HEK293 (cell line): Measurements from ENCODE around the gene RAB9A.

Experiments used
- CTCF ChIA-PET: fragments of 350-600 bp; formaldehyde crosslinking; extraction: SDS; loops from one replicate; lab custom pipeline; 2021; ENCODE audit warnings: antibody characterized with exemption; lab: Yijun Ruan, JAX
- POLR2A ChIA-PET: fragments of 300-600 bp; formaldehyde crosslinking; extraction: SDS; loops from one replicate; lab custom pipeline; 2020; ENCODE audit warnings: antibody characterized with exemption, inconsistent platforms; lab: Yijun Ruan, JAX
- H3K27ac ChIP-seq: fragments of 200-500 bp; sonication (Bioruptor generic); 2 replicates; pipeline ENCODE4 v1.5.1; 2014; ENCODE audit warnings: low read depth, low read length, control low read depth, inconsistent platforms; ENCODE audit errors: extremely low read depth
- H3K36me3 ChIP-seq, 2 experiments: fragments of 200-500 bp in 1 of 2; sonication (Bioruptor generic) in 1 of 2; 1 replicate in 1 of 2; 2 replicates in 1 of 2; pipeline ENCODE4 v1.5.1; 2014 to 2017; ENCODE audit warnings: inconsistent platforms in 2 of 2, low read length in 2 of 2; ENCODE audit not compliant: control insufficient read depth in 2 of 2, insufficient read depth in 1 of 2
- H3K4me1 ChIP-seq: fragments of 200-500 bp; sonication (Bioruptor generic); 2 replicates; pipeline ENCODE4 v1.5.1; 2014; ENCODE audit warnings: mild to moderate bottlenecking, low read length, inconsistent platforms; ENCODE audit not compliant: control insufficient read depth, insufficient read depth
- H3K4me3 ChIP-seq: 2 replicates; pipeline ENCODE4 v1.5.1; 2011; ENCODE audit warnings: low read depth, mild to moderate bottlenecking, control low read depth, low read length, moderate library complexity
- H3K9me3 ChIP-seq: fragments of 200-500 bp; sonication (Bioruptor generic); 2 replicates; pipeline ENCODE4 v1.5.1; 2014; ENCODE audit warnings: low read depth, low read length, inconsistent platforms; ENCODE audit not compliant: control insufficient read depth, insufficient read depth
- EGR2 ChIP-seq: fragments of 450-650 bp; formaldehyde crosslinking; IDR thresholded peaks from 2 replicates; pipeline ENCODE4 v1.5.1; 2016; ENCODE audit warnings: low read depth, missing biosample characterization, missing genetic modification characterization
- KLF1 ChIP-seq: fragments of 450-650 bp; formaldehyde crosslinking; IDR thresholded peaks from 2 replicates; pipeline ENCODE4 v1.5.1; 2016; ENCODE audit warnings: missing biosample characterization, missing genetic modification characterization
- MZF1 ChIP-seq: fragments of 450-650 bp; formaldehyde crosslinking; IDR thresholded peaks from 2 replicates; pipeline ENCODE4 v1.5.1; 2017; ENCODE audit warnings: missing biosample characterization, missing genetic modification characterization, borderline replicate concordance
- OSR2 ChIP-seq: fragments of 450-650 bp; formaldehyde crosslinking; IDR thresholded peaks from 2 replicates; pipeline ENCODE4 v1.5.1; 2016; ENCODE audit warnings: missing biosample characterization, missing genetic modification characterization
- PRDM10 ChIP-seq: fragments of 450-650 bp; formaldehyde crosslinking; IDR thresholded peaks from 2 replicates; pipeline ENCODE4 v1.5.1; 2016; ENCODE audit warnings: missing biosample characterization, missing genetic modification characterization
- PRDM6 ChIP-seq: fragments of 450-650 bp; formaldehyde crosslinking; IDR thresholded peaks from 2 replicates; pipeline ENCODE4 v1.5.1; 2017; ENCODE audit warnings: missing biosample characterization, missing genetic modification characterization
- REPIN1 ChIP-seq: fragments of 450-650 bp; formaldehyde crosslinking; IDR thresholded peaks from 2 replicates; pipeline ENCODE4 v1.5.1; 2017; ENCODE audit warnings: missing biosample characterization, missing genetic modification characterization, low read depth
- ZBTB11 ChIP-seq: fragments of 450-650 bp; formaldehyde crosslinking; conservative IDR thresholded peaks from 2 replicates; pipeline ENCODE4 v1.5.1; 2016; ENCODE audit warnings: low read depth, missing biosample characterization, missing genetic modification characterization
- ZFHX2 ChIP-seq: fragments of 450-650 bp; formaldehyde crosslinking; conservative IDR thresholded peaks from 2 replicates; pipeline ENCODE4 v1.5.1; 2016; ENCODE audit warnings: missing biosample characterization, missing genetic modification characterization
- ZNF112 ChIP-seq: fragments of 450-650 bp; formaldehyde crosslinking; IDR thresholded peaks from 2 replicates; pipeline ENCODE4 v1.5.0; 2017; ENCODE audit warnings: missing biosample characterization, missing genetic modification characterization
- ZNF280C ChIP-seq: fragments of 450-650 bp; formaldehyde crosslinking; IDR thresholded peaks from 2 replicates; pipeline ENCODE4 v1.5.1; 2016; ENCODE audit warnings: missing biosample characterization, missing genetic modification characterization
- ZNF350 ChIP-seq: fragments of 450-650 bp; formaldehyde crosslinking; IDR thresholded peaks from 2 replicates; pipeline ENCODE4 v1.5.0; 2017; ENCODE audit warnings: missing biosample characterization, mild to moderate bottlenecking, missing genetic modification characterization
- ZNF660 ChIP-seq: fragments of 450-650 bp; IDR thresholded peaks from 2 replicates; pipeline ENCODE4 v1.5.1; 2018; ENCODE audit warnings: missing biosample characterization, mild to moderate bottlenecking, missing genetic modification characterization
- ZNF664 ChIP-seq: fragments of 450-650 bp; formaldehyde crosslinking; IDR thresholded peaks from 2 replicates; pipeline ENCODE4 v1.5.1; 2016; ENCODE audit warnings: missing biosample characterization, missing genetic modification characterization

The RAB9A gene

GRCh38 chrX:13681595-13681994, 7.3 kb upstream of the RAB9A start:
- Histone ChIP-seq H3K27ac (no peak overlapping the region), H3K9me3 (no peaks in the 10 kb centered on the region), H3K4me1 (peaks cover 4% of the 10 kb centered on the region; the same call in 1 of the 2 replicates), H3K36me3 (no peaks in the 10 kb centered on the region), H3K4me3 (no peak overlapping the region)
- CTCF ChIA-PET = no interaction called here
- POLR2A ChIA-PET = interaction anchor here (0.6 kb wide), 1 partner anchor 93 kb away, joined by 3 read pairs; no protein-coding TSS in a partner anchor
- peak; percentile 52; the same call in 1 of the 2 replicates for TF ChIP-seq ZFHX2 (tag by site-specific recombination)
- TF ChIP-seq EGR2 = peak; percentile 77
- TF ChIP-seq OSR2 (tag by site-specific recombination) = no peak

GRCh38 chrX:13684361-13684760, 4.6 kb upstream of the RAB9A start:
- CTCF ChIA-PET = interaction anchor here (0.8 to 1.3 kb wide), 2 partner anchors 13 to 49 kb away, joined by 3 to 5 read pairs; no protein-coding TSS in a partner anchor
- H3K27ac ChIP-seq = no peak overlapping the region
- POLR2A ChIA-PET = no interaction called here
- H3K4me3 ChIP-seq = no peak overlapping the region
- H3K4me1 ChIP-seq = peaks cover 13% of the 10 kb centered on the region
- no peak for TF ChIP-seq ZNF660 (tag by site-specific recombination)
- TF ChIP-seq, all 188 proteins: peak for 0
- no peaks in the 10 kb centered on the region for H3K36me3 ChIP-seq
- H3K9me3 ChIP-seq = no peaks in the 10 kb centered on the region

- H3K4me3 ChIP-seq = no peak overlapping the region
- CTCF ChIA-PET = interaction anchor here (0.8 to 0.9 kb wide), 2 partner anchors 18 to 48 kb away, joined by 3 read pairs; no protein-coding TSS in a partner anchor
- TF ChIP-seq EGR2 (peak; percentile 33), REPIN1 (no peak), ZNF664 (tag by site-specific recombination) (peak; percentile 63; the same call in 1 of the 2 replicates), ZFHX2 (tag by site-specific recombination) (peak; percentile 55; the same call in 1 of the 2 replicates)
- peaks cover 13% of the 10 kb centered on the region for H3K4me1 ChIP-seq
- no peak overlapping the region for H3K27ac ChIP-seq
- H3K36me3 ChIP-seq = no peaks in the 10 kb centered on the region
- POLR2A ChIA-PET = no interaction called here
- no peaks in the 10 kb centered on the region for H3K9me3 ChIP-seq
Measured at GRCh38 chrX:13685126-13685763, 3.7 kb upstream of the RAB9A start.

GRCh38 chrX:13687203-13687602, 1.7 kb upstream of the RAB9A start:
- ChIA-PET POLR2A (interaction anchor here (0.9 to 3.2 kb wide), 5 partner anchors 12 to 58 kb away, joined by 4 to 21 read pairs (median 7); no protein-coding TSS in a partner anchor), CTCF (interaction anchor here (0.6 to 2.6 kb wide), 8 partner anchors 16 to 737 kb away, joined by 3 to 9 read pairs (median 4); no protein-coding TSS in a partner anchor)
- no peaks in the 10 kb centered on the region for H3K36me3 ChIP-seq
- H3K27ac ChIP-seq = no peak overlapping the region; the same call in 1 of the 2 replicates
- H3K4me1 ChIP-seq = peaks cover 26% of the 10 kb centered on the region
- H3K4me3 ChIP-seq = no peak overlapping the region
- TF ChIP-seq ZNF350 (tag by site-specific recombination) (no peak), MZF1 (tag by site-specific recombination) (peak; percentile 55; the same call in 1 of the 2 replicates), KLF1 (tag by site-specific recombination) (no peak), ZNF280C (tag by site-specific recombination) (no peak), ZBTB11 (tag by site-specific recombination) (no peak), PRDM10 (tag by site-specific recombination) (peak; percentile 35), PRDM6 (tag by site-specific recombination) (peak; percentile 80), ZNF112 (tag by site-specific recombination) (no peak)
- H3K9me3 ChIP-seq = no peaks in the 10 kb centered on the region
